ENCODE results near the gene PFDN6. TPM values are rescaled to one million over a fixed set of nuclear protein-coding genes. Genes with fewer than 3 reads are reported as not detected.
A peak's percentile ranks its signal among the peaks of the same experiment; 100 is the strongest.

The PFDN6 gene
- total and polyA plus RNA-seq, 2 of the 13 experiments (the other 11 are each of a cell fraction or from before 2014, with no cell fraction given) = 75.5 to 87.0 TPM

DNA sequence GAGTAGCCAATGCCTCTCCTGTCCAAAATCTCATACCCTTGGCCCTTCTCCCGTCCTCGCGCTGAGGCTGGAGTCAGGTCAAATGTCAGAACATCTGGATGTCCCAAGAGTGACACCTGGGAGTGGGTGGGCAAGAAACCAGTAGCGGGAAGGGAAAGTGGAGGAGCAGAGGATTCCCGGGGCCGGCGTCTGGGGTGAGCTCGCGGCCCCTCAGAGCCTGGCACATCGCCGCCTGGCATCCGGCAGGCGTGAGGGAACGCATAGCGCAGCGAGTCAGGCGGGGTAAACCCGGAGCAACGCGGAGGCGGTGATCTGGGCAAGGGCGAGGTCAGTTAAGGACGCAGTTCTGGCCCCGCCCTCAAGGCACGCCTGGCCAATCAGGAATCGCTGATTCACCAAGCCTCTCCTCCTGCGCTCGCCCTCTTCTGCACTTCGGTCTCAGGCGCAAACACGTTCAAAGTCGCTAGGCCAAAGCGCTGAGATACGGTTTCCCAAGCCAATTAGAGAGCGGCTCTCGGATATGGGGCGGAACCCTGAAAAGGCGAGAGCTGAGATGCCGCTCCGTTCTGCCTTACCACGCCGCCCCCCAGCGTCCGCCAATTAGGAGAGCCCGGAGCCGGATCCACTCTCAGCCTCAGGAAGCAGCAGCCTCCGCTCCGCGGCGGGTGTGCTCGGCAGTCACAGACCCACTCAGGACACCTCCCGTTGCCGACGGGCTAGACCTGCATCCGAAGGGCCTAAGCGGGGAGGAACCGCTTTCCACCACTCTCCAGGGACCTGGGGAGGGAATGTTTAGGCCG lies 40.3 kb upstream of the PFDN6 start (continued):
- TF ChIP-seq SOX13 (IDR thresholded peaks at IDR 0.05) (no peak), SOX13 (CRISPR knock-in tag; conservative IDR thresholded peaks at IDR 0.05 in 1 of 2, IDR thresholded peaks at IDR 0.05 in 1 of 2) (peak in 1 of 2 experiments; percentile 68; a peak in 3 of 4 replicates), FOXJ3 (CRISPR knock-in tag; IDR thresholded peaks at IDR 0.05; ENCODE audit: borderline replicate concordance) (no peak), ISL2 (CRISPR knock-in tag; IDR thresholded peaks at IDR 0.05) (0 out of 2 replicates have a peak, but pooled peaks have one; percentile 21), ZNF773 (CRISPR knock-in tag; IDR thresholded peaks at IDR 0.05; ENCODE audit: borderline replicate concordance) (no peak), ZMAT3 (CRISPR knock-in tag; conservative IDR thresholded peaks at IDR 0.05) (0 out of 2 replicates have a peak, but pooled peaks have one; percentile 38), TCF7 (IDR thresholded peaks at IDR 0.05; ENCODE audit: low read depth) (no peak), SIX4 (CRISPR knock-in tag; IDR thresholded peaks at IDR 0.05) (peak; percentile 14; the same call in 1 of the 2 replicates), HOXA9 (CRISPR knock-in tag; IDR thresholded peaks at IDR 0.05; ENCODE audit: borderline replicate concordance) (no peak)
- TF ChIP-seq, protein P1, sequence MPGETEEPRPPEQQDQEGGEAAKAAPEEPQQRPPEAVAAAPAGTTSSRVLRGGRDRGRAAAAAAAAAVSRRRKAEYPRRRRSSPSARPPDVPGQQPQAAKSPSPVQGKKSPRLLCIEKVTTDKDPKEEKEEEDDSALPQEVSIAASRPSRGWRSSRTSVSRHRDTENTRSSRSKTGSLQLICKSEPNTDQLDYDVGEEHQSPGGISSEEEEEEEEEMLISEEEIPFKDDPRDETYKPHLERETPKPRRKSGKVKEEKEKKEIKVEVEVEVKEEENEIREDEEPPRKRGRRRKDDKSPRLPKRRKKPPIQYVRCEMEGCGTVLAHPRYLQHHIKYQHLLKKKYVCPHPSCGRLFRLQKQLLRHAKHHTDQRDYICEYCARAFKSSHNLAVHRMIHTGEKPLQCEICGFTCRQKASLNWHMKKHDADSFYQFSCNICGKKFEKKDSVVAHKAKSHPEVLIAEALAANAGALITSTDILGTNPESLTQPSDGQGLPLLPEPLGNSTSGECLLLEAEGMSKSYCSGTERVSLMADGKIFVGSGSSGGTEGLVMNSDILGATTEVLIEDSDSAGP (CRISPR knock-in tag; IDR thresholded peaks at IDR 0.05; ENCODE audit: borderline replicate concordance) = peak; percentile 74
